ENCODE measurements around the gene IL17RC. TPM values are rescaled to one million over a fixed set of nuclear protein-coding genes. Genes with fewer than 3 reads are reported as not detected.
A peak's percentile ranks its signal among the peaks of the same experiment; 100 is the strongest.

Gene IL17RC
- total and polyA plus RNA-seq, 2 donors (not counting 3 experiments of a cell fraction or from before 2014, with no cell fraction given) = 18.7 to 19.9 TPM

DNA sequence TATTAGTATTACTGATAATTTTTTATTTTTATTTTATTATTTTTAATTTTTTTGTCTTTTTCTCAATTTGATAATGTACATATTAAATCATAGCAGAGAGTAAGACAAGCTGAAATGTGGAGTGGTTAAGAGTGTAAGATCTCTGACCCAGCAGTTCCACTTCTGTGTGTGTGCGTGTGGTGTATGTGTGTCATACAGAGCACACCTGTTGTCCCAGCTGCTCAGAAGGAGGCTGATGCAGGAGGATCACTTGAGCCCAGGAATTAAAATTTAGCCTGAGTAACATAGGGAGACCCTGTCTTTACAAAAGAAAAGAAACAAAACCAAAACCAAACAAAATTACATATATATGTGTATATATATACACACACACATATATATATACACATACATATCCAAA lies 35.5 kb upstream of the IL17RC start:
- H3K4me3 ChIP-seq (replicated peaks in 1 of 3; ENCODE audit: insufficient read depth in 1 of 3, low read depth in 1 of 3, low read length in 3 of 3) = no peak overlapping the region
- no peaks in the 10 kb centered on the region for H4K20me1 ChIP-seq (replicated peaks; ENCODE audit: control insufficient read depth, extremely low read depth, insufficient read depth, low read length)
- TF ChIP-seq JUN (IDR thresholded peaks at IDR 0.05; ENCODE audit: borderline replicate concordance, insufficient read depth, insufficient read length, low read depth) = no peak
- no peak for TF ChIP-seq MYC (IDR thresholded peaks at IDR 0.05; ENCODE audit: low read depth, low read length)
- ChIA-PET CTCF (no interaction called here), POLR2A (interaction anchor here (0.8 kb wide), 1 partner anchor 399 kb away, joined by 5 read pairs; no protein-coding TSS in a partner anchor)
- intact Hi-C loops (cut with micrococcal nuclease) = no loop called here
- H3K27ac ChIP-seq (ENCODE audit: insufficient read depth, low read depth, low read length) = no peak overlapping the region
- no peak overlapping the region for H3K9ac ChIP-seq (replicated peaks; ENCODE audit: extremely low read depth, insufficient read depth, low read length)
- no peak overlapping the region for H3K4me2 ChIP-seq (ENCODE audit: insufficient read depth, low read length)
- no peaks in the 10 kb centered on the region for H3K36me3 ChIP-seq (ENCODE audit: control insufficient read depth in 2 of 2, extremely low read depth in 1 of 2, insufficient read depth in 2 of 2, low read length in 2 of 2)
- no TSS peak for BruUV-seq (replicated peaks)
- no peaks in the 10 kb centered on the region for H3K9me3 ChIP-seq (replicated peaks; ENCODE audit: control insufficient read depth, insufficient read depth, low read length)
- FAIRE-seq (no peak), DNase-seq (ENCODE audit: low read depth, low spot score) (no peak)
- dilution Hi-C loops (cut with MboI; ENCODE audit: extremely low pct_ligation_motif_present, low sequenced_read_pairs) = no loop called here
- no peak overlapping the region for H2AFZ ChIP-seq (ENCODE audit: low read depth, low read length)
- peaks cover 7% of the 10 kb centered on the region for H3K4me1 ChIP-seq (ENCODE audit: control insufficient read depth, extremely low read depth, insufficient read depth, low read length)
- H3K79me2 ChIP-seq (ENCODE audit: control insufficient read depth, insufficient read depth, low read length) = no peaks in the 10 kb centered on the region
- H3K9me1 ChIP-seq (replicated peaks; ENCODE audit: control insufficient read depth, extremely low read depth, insufficient read depth, low read length) = no peaks in the 10 kb centered on the region
- H3K27me3 ChIP-seq (ENCODE audit: control insufficient read depth in 2 of 2, insufficient read depth in 2 of 2, low read length in 2 of 2) = no peaks in the 10 kb centered on the region

DNA sequence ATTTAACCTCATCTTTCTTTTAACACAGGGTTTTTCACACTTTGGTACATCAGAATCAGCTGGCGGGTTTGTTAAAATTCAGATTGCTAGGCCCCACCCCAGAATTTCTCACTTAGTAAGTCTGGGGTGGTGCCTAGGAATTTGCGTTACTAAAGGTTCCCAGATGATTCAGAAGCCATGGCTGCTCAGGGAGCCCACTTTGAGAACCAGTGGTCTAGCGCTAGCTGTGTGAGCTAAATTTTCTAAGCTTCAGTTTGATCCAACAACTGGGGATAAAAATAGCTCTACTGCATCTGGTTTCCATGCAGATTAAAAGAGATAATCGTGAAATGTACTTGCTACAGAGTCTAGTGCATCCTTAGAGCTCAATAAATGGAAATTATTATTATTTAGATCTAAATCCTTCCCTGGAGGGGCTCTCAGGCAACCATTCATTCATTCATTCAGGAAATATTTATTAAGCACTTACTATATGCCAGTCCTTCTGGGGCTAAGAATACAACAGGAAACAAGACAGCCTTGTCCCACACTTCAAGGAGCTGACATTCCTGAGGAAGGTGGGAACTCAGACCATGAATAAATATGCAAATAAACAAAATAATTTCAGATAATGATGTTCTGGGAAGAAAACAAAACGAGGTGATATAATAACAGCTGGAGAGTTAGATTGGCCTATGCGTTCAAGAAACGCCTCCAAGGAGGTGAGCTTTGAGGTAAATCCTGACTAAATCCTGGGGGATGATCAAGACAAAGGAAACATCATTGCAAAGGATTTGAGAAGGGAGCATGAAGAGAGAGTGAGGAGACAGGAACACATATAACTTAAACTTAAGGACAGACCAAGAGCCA lies 33.0 kb upstream of the IL17RC start:
- Histone ChIP-seq H3K4me2 (ENCODE audit: insufficient read depth, low read length) (no peak overlapping the region), H3K36me3 (ENCODE audit: control insufficient read depth in 2 of 2, extremely low read depth in 1 of 2, insufficient read depth in 2 of 2, low read length in 2 of 2) (no peaks in the 10 kb centered on the region), H3K9me1 (replicated peaks; ENCODE audit: control insufficient read depth, extremely low read depth, insufficient read depth, low read length) (no peaks in the 10 kb centered on the region), H3K9me3 (replicated peaks; ENCODE audit: control insufficient read depth, insufficient read depth, low read length) (no peaks in the 10 kb centered on the region), H2AFZ (ENCODE audit: low read depth, low read length) (peak overlapping the region; percentile 84), H3K4me3 (replicated peaks in 1 of 3; ENCODE audit: insufficient read depth in 1 of 3, low read depth in 1 of 3, low read length in 3 of 3) (no peak overlapping the region), H3K79me2 (ENCODE audit: control insufficient read depth, insufficient read depth, low read length) (no peaks in the 10 kb centered on the region), H3K9ac (replicated peaks; ENCODE audit: extremely low read depth, insufficient read depth, low read length) (peak overlapping the region; percentile 1), H3K4me1 (ENCODE audit: control insufficient read depth, extremely low read depth, insufficient read depth, low read length) (peaks cover 7% of the 10 kb centered on the region), H3K27me3 (ENCODE audit: control insufficient read depth in 2 of 2, insufficient read depth in 2 of 2, low read length in 2 of 2) (no peaks in the 10 kb centered on the region), H3K27ac (ENCODE audit: insufficient read depth, low read depth, low read length) (no peak overlapping the region), H4K20me1 (replicated peaks; ENCODE audit: control insufficient read depth, extremely low read depth, insufficient read depth, low read length) (no peaks in the 10 kb centered on the region)
- CTCF ChIA-PET = interaction anchor here (0.7 to 2.3 kb wide), 8 partner anchors 10 to 147 kb away, joined by 3 to 14 read pairs (median 4); partner anchors contain the start of genes CRELD1, IL17RE and RPUSD3
- dilution Hi-C loops (cut with MboI; ENCODE audit: extremely low pct_ligation_motif_present, low sequenced_read_pairs) = no loop called here
- intact Hi-C loops (cut with micrococcal nuclease) = no loop called here
- POLR2A ChIA-PET = interaction anchor here (0.6 to 1.2 kb wide), 3 partner anchors 10 to 49 kb away, joined by 3 to 10 read pairs (median 6); partner anchors contain the start of gene CRELD1
- no peak for TF ChIP-seq MYC (IDR thresholded peaks at IDR 0.05; ENCODE audit: low read depth, low read length)
- TF ChIP-seq GATA2 (IDR thresholded peaks at IDR 0.05; ENCODE audit: insufficient read depth, insufficient read length, low read depth, low read length) = no peak
- no peak for TF ChIP-seq MAX (IDR thresholded peaks at IDR 0.05; ENCODE audit: insufficient read depth, insufficient read length)
- TF ChIP-seq POLR2AphosphoS5 (IDR thresholded peaks at IDR 0.05; ENCODE audit: insufficient read depth, low read depth, low read length) = no peak
- TF ChIP-seq JUN (IDR thresholded peaks at IDR 0.05; ENCODE audit: borderline replicate concordance, insufficient read depth, insufficient read length, low read depth) = no peak
- no peak for TF ChIP-seq EZH2 (IDR thresholded peaks at IDR 0.05; ENCODE audit: borderline replicate concordance, low read depth, low read length, severe bottlenecking)
- TF ChIP-seq, protein P1, sequence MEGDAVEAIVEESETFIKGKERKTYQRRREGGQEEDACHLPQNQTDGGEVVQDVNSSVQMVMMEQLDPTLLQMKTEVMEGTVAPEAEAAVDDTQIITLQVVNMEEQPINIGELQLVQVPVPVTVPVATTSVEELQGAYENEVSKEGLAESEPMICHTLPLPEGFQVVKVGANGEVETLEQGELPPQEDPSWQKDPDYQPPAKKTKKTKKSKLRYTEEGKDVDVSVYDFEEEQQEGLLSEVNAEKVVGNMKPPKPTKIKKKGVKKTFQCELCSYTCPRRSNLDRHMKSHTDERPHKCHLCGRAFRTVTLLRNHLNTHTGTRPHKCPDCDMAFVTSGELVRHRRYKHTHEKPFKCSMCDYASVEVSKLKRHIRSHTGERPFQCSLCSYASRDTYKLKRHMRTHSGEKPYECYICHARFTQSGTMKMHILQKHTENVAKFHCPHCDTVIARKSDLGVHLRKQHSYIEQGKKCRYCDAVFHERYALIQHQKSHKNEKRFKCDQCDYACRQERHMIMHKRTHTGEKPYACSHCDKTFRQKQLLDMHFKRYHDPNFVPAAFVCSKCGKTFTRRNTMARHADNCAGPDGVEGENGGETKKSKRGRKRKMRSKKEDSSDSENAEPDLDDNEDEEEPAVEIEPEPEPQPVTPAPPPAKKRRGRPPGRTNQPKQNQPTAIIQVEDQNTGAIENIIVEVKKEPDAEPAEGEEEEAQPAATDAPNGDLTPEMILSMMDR (IDR thresholded peaks at IDR 0.05; ENCODE audit: extremely low read depth in 1 of 2, insufficient read depth in 1 of 2, low read depth in 1 of 2, low read length in 2 of 2) = no peak
- TF ChIP-seq FOS (IDR thresholded peaks at IDR 0.05; ENCODE audit: borderline replicate concordance, insufficient read depth, low read length) = no peak
- no peak for TF ChIP-seq POLR2A (IDR thresholded peaks at IDR 0.05; ENCODE audit: low read depth, low read length)
- FAIRE-seq (no peak), DNase-seq (ENCODE audit: low read depth, low spot score) (no peak)
- BruUV-seq (replicated peaks) = no TSS peak

Measured in endothelial cell of umbilical vein (primary cell).